CD14-positive monocyte (primary cell): ENCODE results near the gene UBE2I. TPM values are rescaled to one million over a fixed set of nuclear protein-coding genes. Genes with fewer than 3 reads are reported as not detected.
"Not testable (repeated sequence)": the region's sequence is repeated elsewhere in the genome, so short reads cannot be mapped to it uniquely, and the experiment has no call there.

Experiments used
- DNase-seq, 3 donors: peaks; one replicate each; pipeline ENCODE4 v3.0.0-alpha.2; 2011 to 2022
- H2AFZ ChIP-seq: 2 replicates; pipeline ENCODE4 v1.6.0; 2012; ENCODE audit warnings: mild to moderate bottlenecking, low read depth, low read length, inconsistent platforms; ENCODE audit not compliant: insufficient read depth, poor library complexity, severe bottlenecking
- H3K27ac ChIP-seq, 2 donors: 1 replicate in 1 of 2; 2 replicates in 1 of 2; pipeline ENCODE4 v1.5.1; 2012 to 2013; ENCODE audit warnings: low read length in 2 of 2, control low read depth in 1 of 2, inconsistent platforms in 1 of 2, low read depth in 1 of 2, mild to moderate bottlenecking in 1 of 2
- H3K27me3 ChIP-seq, 2 donors: one replicate each; pipeline versions ENCODE4 v1.6.0 to v1.6.1; 2011 to 2013; ENCODE audit warnings: low read length in 2 of 2; ENCODE audit not compliant: control insufficient read depth in 2 of 2, insufficient read depth in 2 of 2
- H3K36me3 ChIP-seq, 2 donors: replicated peaks in 1 of 2; 1 replicate in 1 of 2; 2 replicates in 1 of 2; pipeline versions ENCODE4 v1.5.1 to v1.6.1; 2012 to 2013; ENCODE audit warnings: low read length in 2 of 2, control low read depth in 1 of 2, inconsistent platforms in 1 of 2, mild to moderate bottlenecking in 1 of 2; ENCODE audit not compliant: insufficient read depth in 2 of 2, control insufficient read depth in 1 of 2
- H3K4me1 ChIP-seq, 2 donors: 1 replicate in 1 of 2; 2 replicates in 1 of 2; pipeline versions ENCODE4 v1.5.1 to v1.6.1; 2012 to 2013; ENCODE audit warnings: low read length in 2 of 2, control low read depth in 1 of 2, inconsistent platforms in 1 of 2, mild to moderate bottlenecking in 1 of 2, moderate library complexity in 1 of 2; ENCODE audit not compliant: insufficient read depth in 2 of 2, control insufficient read depth in 1 of 2
- H3K4me2 ChIP-seq: replicated peaks from 2 replicates; pipeline ENCODE3; 2012; ENCODE audit warnings: low read length, moderate library complexity, mild to moderate bottlenecking; ENCODE audit not compliant: poor library complexity, severe bottlenecking; ENCODE audit errors: extremely low read depth
- H3K4me3 ChIP-seq, 3 experiments: fragments of 200-600 bp in 1 of 3; sonication (generic) in 1 of 3; replicated peaks in 1 of 3; 1 replicate in 2 of 3; 2 replicates in 1 of 3; pipeline ENCODE4 v1.5.1; 2011 to 2013; ENCODE audit warnings: low read length in 3 of 3, mild to moderate bottlenecking in 3 of 3, control low read depth in 2 of 3, low read depth in 2 of 3, inconsistent platforms in 1 of 3, moderate library complexity in 1 of 3
- H3K79me2 ChIP-seq: 2 replicates; pipeline ENCODE4 v1.6.0; 2012; ENCODE audit warnings: mild to moderate bottlenecking, control low read depth, inconsistent platforms, low read length, moderate library complexity; ENCODE audit not compliant: insufficient read depth
- H3K9ac ChIP-seq: 2 replicates; pipeline ENCODE4 v1.6.0; 2017; ENCODE audit warnings: low read length, mild to moderate bottlenecking; ENCODE audit not compliant: insufficient read depth, poor library complexity, severe bottlenecking
- H3K9me3 ChIP-seq, 2 donors: replicated peaks in 1 of 2; 1 replicate in 1 of 2; 2 replicates in 1 of 2; pipeline versions ENCODE4 v1.5.1 to v1.6.1; 2012 to 2013; ENCODE audit warnings: low read length in 2 of 2, control low read depth in 1 of 2; ENCODE audit not compliant: control insufficient read depth in 1 of 2, insufficient read depth in 1 of 2
- H4K20me1 ChIP-seq: 2 replicates; pipeline ENCODE4 v1.6.0; 2012; ENCODE audit warnings: mild to moderate bottlenecking, low read length, control low read depth, moderate library complexity; ENCODE audit not compliant: insufficient read depth
- H3K27ac Mint-ChIP-seq, 7 donors: one replicate each; pipeline ENCODE4 v1.8.0; 2020; ENCODE audit warnings: mild to moderate bottlenecking in 7 of 7, mixed read lengths in 7 of 7, moderate library complexity in 6 of 7, inconsistent platforms in 2 of 7
- H3K27me3 Mint-ChIP-seq, 3 donors: one replicate each; pipeline ENCODE4 v1.8.0; 2021 to 2022; ENCODE audit warnings: low read depth in 3 of 3, mild to moderate bottlenecking in 3 of 3, mixed read lengths in 3 of 3, moderate library complexity in 3 of 3, inconsistent platforms in 1 of 3
- H3K36me3 Mint-ChIP-seq, 2 donors: one replicate each; pipeline ENCODE4 v1.8.0; 2020; ENCODE audit warnings: mixed read lengths in 2 of 2, inconsistent platforms in 1 of 2, mild to moderate bottlenecking in 1 of 2
- H3K4me1 Mint-ChIP-seq: one replicate; pipeline ENCODE4 v1.8.0; 2020; ENCODE audit warnings: mild to moderate bottlenecking, mixed read lengths
- H3K4me3 Mint-ChIP-seq, 2 donors: one replicate each; pipeline ENCODE4 v1.8.0; 2020; ENCODE audit warnings: mild to moderate bottlenecking in 2 of 2, mixed read lengths in 2 of 2, moderate library complexity in 1 of 2
- H3K9me3 Mint-ChIP-seq, 7 donors: one replicate each; pipeline ENCODE4 v1.8.0; 2020 to 2022; ENCODE audit warnings: mixed read lengths in 7 of 7, mild to moderate bottlenecking in 6 of 7, moderate library complexity in 6 of 7, inconsistent platforms in 2 of 7
- CTCF ChIP-seq: fragments of 200-600 bp; IDR thresholded peaks from one replicate; pipeline ENCODE4 v1.8.0; 2022; ENCODE audit warnings: antibody characterized with exemption, mild to moderate bottlenecking
- WGBS: methylation state at CpG from one replicate; pipeline ENCODE4 v1.1.5; 2013; ENCODE audit warnings: missing lambda C conversion rate; ENCODE audit not compliant: insufficient coverage; 5-methylcytosine and 5-hydroxymethylcytosine counted together
- intact Hi-C, 2 donors: fragments of 100-400 bp; cut with micrococcal nuclease; formaldehyde crosslinking; loops; one replicate each; pipeline versions ENCODE4 v1.15.0 to v1.15.1; 2023
- polyA plus RNA-seq, 3 donors: library from polyadenylated mRNA; depleted of rRNA in 1 of 3; unstranded in 2 of 3; stranded (reverse) in 1 of 3; fragments of 300-500 nt in 2 of 3; fragments of >200 nt in 1 of 3; fragmentation: Illumina TruSeq in 2 of 3; gene quantifications; 1 replicate in 2 of 3; 2 replicates in 1 of 3; pipeline ENCODE4 v1.2.3, GENCODE V29; 2012 to 2021

The UBE2I gene
- polyA plus RNA-seq, 3 donors, result 76.8 to 112 (median 88.8) TPM

- no peaks in the 10 kb centered on the region for H3K9me3 ChIP-seq
- no peak overlapping the region for H3K4me2 ChIP-seq
- H2AFZ ChIP-seq, result no peak overlapping the region
- no peak for DNase-seq
- Mint-ChIP-seq H3K27ac (no peak overlapping the region), H3K4me1 (no peaks in the 10 kb centered on the region), H3K9me3 (peaks cover 3 to 10% (median 6%) of the 10 kb centered on the region in 7 donors), H3K36me3 (no peaks in the 10 kb centered on the region), H3K27me3 (peaks cover 22 to 35% (median 28%) of the 10 kb centered on the region in 3 donors), H3K4me3 (no peak overlapping the region)
- H3K27ac ChIP-seq, result no peak overlapping the region
- H3K36me3 ChIP-seq, result no peaks in the 10 kb centered on the region
- no peak overlapping the region for H3K4me3 ChIP-seq
- no peaks in the 10 kb centered on the region for H3K4me1 ChIP-seq
- intact Hi-C loops, result loop anchor here in 1 of 2 donors (10.0 kb wide), 1 partner anchor 50 kb away; no protein-coding TSS in a partner anchor
- H3K9ac ChIP-seq, result no peak overlapping the region
- peaks cover 0 to 26% of the 10 kb centered on the region in 2 donors for H3K27me3 ChIP-seq
- 87% methylated on average over 8 of the region's 13 CpGs for WGBS
- TF ChIP-seq CTCF, result no peak
- H4K20me1 ChIP-seq, result no peaks in the 10 kb centered on the region
- no peaks in the 10 kb centered on the region for H3K79me2 ChIP-seq
These were observed 44.3 kb upstream of the UBE2I start for GRCh38 chr16:1265090-1265630.

- Histone ChIP-seq H3K4me2 (no peak overlapping the region), H3K9ac (no peak overlapping the region), H2AFZ (no peak overlapping the region), H3K36me3 (no peaks in the 10 kb centered on the region), H3K27me3 (peaks cover 0 to 20% of the 10 kb centered on the region in 2 donors), H4K20me1 (no peaks in the 10 kb centered on the region), H3K27ac (no peak overlapping the region), H3K4me3 (no peak overlapping the region), H3K79me2 (no peaks in the 10 kb centered on the region), H3K9me3 (no peaks in the 10 kb centered on the region), H3K4me1 (no peaks in the 10 kb centered on the region)
- Mint-ChIP-seq H3K4me3 (no peak overlapping the region), H3K4me1 (no peaks in the 10 kb centered on the region), H3K27ac (no peak overlapping the region), H3K36me3 (no peaks in the 10 kb centered on the region), H3K27me3 (peaks cover 16 to 28% (median 23%) of the 10 kb centered on the region in 3 donors), H3K9me3 (peaks cover 3 to 10% (median 6%) of the 10 kb centered on the region in 7 donors)
- no peak for DNase-seq
- no peak for TF ChIP-seq CTCF
- intact Hi-C loops, result loop anchor here in 1 of 2 donors (10.0 kb wide), 1 partner anchor 51 kb away; no protein-coding TSS in a partner anchor
- 91% methylated on average over 15 of the region's 19 CpGs for WGBS
These were observed 43.6 kb upstream of the UBE2I start for GRCh38 chr16:1265826-1266225.

GRCh38 chr16:1269418-1269817 is 40.0 kb upstream of the UBE2I start:
- H3K4me1 Mint-ChIP-seq, H3K9me3 Mint-ChIP-seq, H3K4me3 ChIP-seq, H3K27ac ChIP-seq, H3K36me3 Mint-ChIP-seq, H3K9ac ChIP-seq, H3K27me3 ChIP-seq, H3K4me2 ChIP-seq, H3K79me2 ChIP-seq, H4K20me1 ChIP-seq, DNase-seq, H3K4me1 ChIP-seq, H3K4me3 Mint-ChIP-seq, H2AFZ ChIP-seq, H3K27ac Mint-ChIP-seq, H3K9me3 ChIP-seq, H3K36me3 ChIP-seq: not testable (repeated sequence)
- intact Hi-C loops, result loop anchor here in 1 of 2 donors (10.0 kb wide), 1 partner anchor 55 kb away; no protein-coding TSS in a partner anchor
- peaks cover 6 to 14% (median 11%) of the 10 kb centered on the region in 3 donors for H3K27me3 Mint-ChIP-seq
- WGBS, result 91% methylated on average over 7 of the region's 7 CpGs
